KOPT-K1 (cell line): ENCODE measurements around the gene SOX11.

Experiments
- H3K27ac ChIP-seq: fragments of 200-600 bp; sonication (generic); 2 replicates; pipeline ENCODE4 v1.5.1; 2016; ENCODE audit warnings: antibody characterized with exemption, mild to moderate bottlenecking, low read depth, low read length; ENCODE audit not compliant: poor library complexity, severe bottlenecking
- H3K36me3 ChIP-seq: fragments of 200-600 bp; sonication (generic); 2 replicates; pipeline ENCODE4 v1.5.1; 2017; ENCODE audit warnings: antibody characterized with exemption, mild to moderate bottlenecking, low read length, moderate library complexity; ENCODE audit not compliant: insufficient read depth
- H3K9me3 ChIP-seq: fragments of 200-600 bp; sonication (generic); 2 replicates; pipeline ENCODE4 v1.5.1; 2017; ENCODE audit warnings: antibody characterized with exemption, low read length, mild to moderate bottlenecking; ENCODE audit not compliant: insufficient read depth, poor library complexity, severe bottlenecking

Gene SOX11

DNA sequence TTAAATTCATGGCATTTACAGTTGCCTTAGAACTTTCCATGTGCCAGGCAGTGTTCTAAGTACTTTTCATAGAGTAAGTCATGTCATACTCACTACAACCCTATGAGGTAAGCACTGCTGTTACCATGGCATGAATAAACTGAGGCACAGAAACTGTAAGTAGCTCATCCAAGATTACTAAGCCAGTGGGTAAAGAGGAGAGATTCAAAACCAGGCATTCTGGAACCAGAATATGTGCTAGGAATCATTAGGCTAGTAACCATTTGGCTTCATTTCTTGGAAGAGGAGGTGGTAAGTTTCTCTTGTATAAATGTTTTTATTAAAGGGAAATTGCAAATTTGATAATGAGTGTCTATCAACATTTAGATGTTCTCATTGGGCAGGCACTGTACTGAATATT lies 35.1 kb downstream of the SOX11 start:
- Histone ChIP-seq H3K9me3 (no peaks in the 10 kb centered on the region), H3K36me3 (no peaks in the 10 kb centered on the region), H3K27ac (no peak overlapping the region)

DNA sequence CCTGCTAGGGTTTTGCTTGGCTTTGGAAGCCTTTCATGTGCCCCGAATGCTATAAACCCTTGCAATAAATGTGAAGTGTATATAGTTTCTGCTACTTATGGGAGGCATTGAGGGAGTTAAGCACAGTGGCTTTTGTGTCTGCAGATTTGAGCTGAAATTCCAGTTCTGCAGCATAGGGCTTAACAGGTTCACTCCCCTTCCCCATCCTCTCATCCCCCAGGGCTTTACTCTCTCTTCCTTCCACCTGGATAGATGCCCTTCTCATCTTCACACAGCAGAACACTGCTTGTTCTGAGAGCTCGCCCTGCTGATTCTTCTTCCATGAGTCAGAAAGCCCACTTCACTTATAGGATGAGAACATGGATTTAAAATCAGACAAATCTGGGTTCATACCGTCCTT lies 37.2 kb downstream of the SOX11 start:
- H3K27ac ChIP-seq = no peak overlapping the region
- no peaks in the 10 kb centered on the region for H3K9me3 ChIP-seq

DNA sequence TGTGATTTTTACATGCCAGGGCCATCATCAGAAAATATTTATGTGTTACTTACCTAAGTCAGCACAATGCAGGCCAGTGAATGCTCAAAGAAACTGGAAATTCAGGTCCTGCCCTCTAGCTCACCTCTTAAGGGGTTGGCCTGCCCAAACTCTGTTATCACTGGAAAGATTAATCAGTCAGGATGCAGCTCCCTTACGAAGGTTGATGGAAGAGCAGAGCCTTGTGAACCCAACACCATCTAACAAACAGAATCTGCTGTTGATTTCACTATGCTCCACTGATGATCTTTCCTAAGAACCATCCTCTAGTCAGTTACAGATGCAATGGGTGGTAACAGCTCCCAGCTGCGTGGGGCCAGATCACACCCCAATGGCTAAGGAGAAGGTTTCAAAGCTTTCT lies 38.2 kb downstream of the SOX11 start:
- no peaks in the 10 kb centered on the region for H3K9me3 ChIP-seq
- H3K27ac ChIP-seq = no peak overlapping the region
- H3K36me3 ChIP-seq = no peaks in the 10 kb centered on the region

More for the DNA sequence above, 37.2 kb downstream of the SOX11 start:
- H3K36me3 ChIP-seq = no peaks in the 10 kb centered on the region

DNA sequence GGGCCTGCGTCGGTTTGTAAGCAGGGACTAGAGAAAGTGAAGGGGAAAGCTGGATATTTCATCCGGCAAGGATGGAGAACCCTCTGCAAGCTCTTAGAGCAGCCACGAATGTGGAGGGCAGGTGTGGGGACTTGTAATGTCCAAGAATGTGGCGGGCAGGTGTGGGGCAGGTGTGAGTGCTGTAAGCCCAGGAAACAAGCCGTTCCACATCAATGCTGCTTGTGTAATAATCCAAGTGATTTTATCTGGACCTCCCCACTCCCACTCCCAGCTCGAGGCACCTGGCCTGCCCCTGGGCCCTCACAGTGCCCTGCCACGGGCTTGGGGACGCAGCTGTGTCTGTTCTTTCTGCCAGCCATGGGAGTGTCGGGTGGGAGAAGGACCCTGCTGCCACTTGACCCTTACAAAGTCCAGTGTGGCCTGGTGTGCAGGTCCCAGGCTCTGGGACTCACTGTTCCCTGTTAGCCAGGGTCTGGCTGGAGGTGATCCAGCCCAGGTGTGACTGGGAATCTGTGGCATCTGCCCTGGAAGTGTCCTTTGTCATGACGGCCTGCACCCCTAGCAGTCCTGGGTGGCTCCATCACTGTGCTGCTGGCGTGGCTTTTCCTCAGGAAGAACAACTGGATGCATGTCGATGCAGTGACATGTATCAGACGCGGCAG lies 42.8 kb downstream of the SOX11 start:
- Histone ChIP-seq H3K36me3 (no peaks in the 10 kb centered on the region), H3K9me3 (no peaks in the 10 kb centered on the region), H3K27ac (no peak overlapping the region)

DNA sequence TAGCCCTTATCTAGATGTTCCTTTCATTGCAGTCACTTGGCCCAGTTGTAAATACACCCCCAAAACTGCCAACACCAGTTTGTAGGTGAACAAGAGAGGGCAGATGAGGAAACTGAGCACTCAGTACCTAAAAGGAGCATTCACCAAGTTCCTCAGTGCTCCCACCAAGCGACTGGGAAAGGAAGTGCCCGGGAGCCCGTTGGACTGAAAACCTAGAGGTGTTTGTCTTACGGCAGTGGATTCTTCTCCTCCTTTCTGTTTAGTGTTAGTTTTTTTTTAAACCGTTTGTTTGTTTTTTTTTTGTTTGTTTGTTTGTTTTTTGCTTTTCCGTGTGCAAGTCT lies 43.3 kb downstream of the SOX11 start:
- H3K9me3 ChIP-seq = no peaks in the 10 kb centered on the region
- H3K27ac ChIP-seq = no peak overlapping the region
- H3K36me3 ChIP-seq = no peaks in the 10 kb centered on the region

DNA sequence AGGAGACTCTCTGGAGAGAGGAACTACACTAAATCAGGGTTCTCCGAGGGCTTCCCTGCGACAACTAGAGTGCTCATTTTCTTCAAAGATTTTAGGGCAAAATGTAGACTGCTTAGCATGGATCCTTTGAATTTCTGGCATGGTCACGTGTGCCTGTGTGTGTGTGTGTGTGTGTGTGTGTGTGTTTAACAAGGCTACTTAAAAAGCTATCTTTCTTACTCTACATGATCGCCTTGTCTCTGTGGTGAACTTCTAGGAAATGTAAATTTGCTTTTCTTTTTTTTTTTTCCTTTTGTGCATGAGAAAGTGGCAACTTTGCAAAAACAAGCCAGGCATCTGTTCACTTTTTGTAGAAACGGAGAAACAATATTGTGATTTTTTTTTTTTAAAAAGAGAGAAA lies 43.9 kb downstream of the SOX11 start:
- Histone ChIP-seq H3K27ac (no peak overlapping the region), H3K36me3 (no peaks in the 10 kb centered on the region), H3K9me3 (no peaks in the 10 kb centered on the region)

DNA sequence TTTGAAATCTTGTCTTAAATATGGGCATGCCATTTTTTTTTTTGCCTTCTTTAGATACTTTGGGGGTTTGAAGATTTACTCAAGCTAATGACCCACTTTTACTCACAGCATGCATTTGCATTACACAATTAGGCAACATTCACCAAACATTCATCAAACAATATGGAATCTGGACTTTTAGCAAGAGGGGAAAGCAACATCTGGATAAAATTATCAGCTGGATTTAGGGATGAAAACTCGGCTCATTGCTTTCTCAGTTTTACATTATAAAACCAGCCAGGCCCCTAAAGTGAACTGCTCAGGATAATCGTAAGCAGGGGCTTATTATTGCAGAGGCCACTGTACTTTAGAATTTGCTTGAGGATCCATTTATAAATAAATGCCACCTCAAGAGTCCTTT lies 44.7 kb downstream of the SOX11 start:
- H3K9me3 ChIP-seq = no peaks in the 10 kb centered on the region
- H3K27ac ChIP-seq = no peak overlapping the region
- no peaks in the 10 kb centered on the region for H3K36me3 ChIP-seq

DNA sequence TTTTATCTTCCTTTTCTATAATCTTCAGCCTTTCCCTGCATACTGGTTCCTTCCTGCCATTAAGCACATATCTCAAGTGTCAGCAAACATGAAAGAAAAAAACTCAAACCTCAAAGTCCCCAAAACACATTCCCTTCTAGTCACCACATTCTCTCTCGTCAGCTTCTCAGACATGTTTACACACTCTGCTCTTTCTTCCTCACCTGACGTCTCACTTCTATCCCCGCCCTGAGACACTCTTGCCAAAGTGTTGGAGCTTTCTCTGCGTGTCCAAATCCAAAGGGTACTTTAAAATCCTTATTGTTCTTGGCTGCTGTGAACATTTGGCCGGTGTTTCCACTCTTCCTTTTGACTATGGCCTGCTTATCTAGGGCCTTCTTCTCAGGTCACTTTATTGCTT lies 47.9 kb downstream of the SOX11 start:
- Histone ChIP-seq H3K36me3 (no peaks in the 10 kb centered on the region), H3K27ac (no peak overlapping the region), H3K9me3 (no peaks in the 10 kb centered on the region)

DNA sequence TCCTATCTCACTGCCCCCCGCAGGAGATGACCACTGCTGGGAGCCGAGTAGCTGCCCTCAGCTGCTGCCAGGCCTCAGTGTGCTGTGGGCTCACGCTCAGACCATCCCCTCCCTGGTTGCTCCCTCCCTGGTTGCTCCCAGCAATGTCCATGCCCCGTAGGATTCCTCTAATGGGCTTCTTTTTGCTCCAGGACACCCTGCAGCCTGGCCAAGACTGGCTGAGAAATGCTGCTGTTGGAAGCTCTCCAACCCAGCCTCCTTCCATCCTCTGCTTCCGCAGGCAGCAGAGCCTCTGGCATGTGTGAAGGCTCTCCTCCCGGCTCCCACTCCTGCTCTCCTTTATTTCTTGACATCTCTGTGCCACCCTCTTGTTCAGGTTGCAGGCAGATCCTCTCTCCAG lies 48.6 kb downstream of the SOX11 start:
- no peaks in the 10 kb centered on the region for H3K9me3 ChIP-seq
- H3K27ac ChIP-seq = no peak overlapping the region
- H3K36me3 ChIP-seq = no peaks in the 10 kb centered on the region

DNA sequence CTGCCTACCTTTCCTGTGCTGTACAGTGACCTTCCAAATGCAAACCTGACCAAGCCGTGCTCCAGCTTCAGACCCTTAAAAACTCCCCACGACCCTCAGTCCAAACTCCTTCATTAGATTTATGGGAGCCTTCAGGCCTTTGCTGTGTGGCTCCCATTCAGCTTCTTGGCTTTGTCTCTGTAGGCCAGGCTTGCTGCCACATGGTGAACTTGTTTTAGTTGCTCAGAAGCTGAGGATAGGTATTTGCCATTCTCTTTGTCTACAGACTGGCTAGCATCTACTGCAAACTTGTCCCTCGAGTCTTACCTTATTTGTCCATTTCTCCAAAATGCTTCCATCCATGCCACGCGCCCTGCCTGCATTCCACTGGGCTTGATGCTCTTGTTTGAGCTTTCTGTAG lies 49.1 kb downstream of the SOX11 start:
- no peak overlapping the region for H3K27ac ChIP-seq

DNA sequence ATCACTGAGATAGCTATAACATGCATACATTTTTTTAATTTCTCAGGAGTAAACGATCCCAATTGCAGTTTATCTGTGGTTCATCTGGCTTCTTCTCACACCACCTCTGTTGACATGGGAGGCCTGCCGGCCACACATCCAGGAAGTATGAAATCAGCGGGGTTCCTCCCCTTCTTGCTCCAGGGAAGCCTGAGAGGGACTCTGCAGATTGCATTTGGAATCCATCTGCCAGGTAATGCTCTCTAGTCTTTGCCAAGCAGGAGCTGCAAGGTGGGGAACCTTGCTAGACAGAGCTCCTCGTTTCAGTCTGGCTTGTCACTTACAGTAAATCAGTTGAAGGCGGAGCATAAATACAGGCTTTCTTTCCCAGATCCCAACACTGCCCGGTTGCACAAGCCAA lies 49.9 kb downstream of the SOX11 start:
- no peak overlapping the region for H3K27ac ChIP-seq
- no peaks in the 10 kb centered on the region for H3K9me3 ChIP-seq
- no peaks in the 10 kb centered on the region for H3K36me3 ChIP-seq

More for the DNA sequence above, 49.1 kb downstream of the SOX11 start:
- Histone ChIP-seq H3K36me3 (no peaks in the 10 kb centered on the region), H3K9me3 (no peaks in the 10 kb centered on the region)

DNA sequence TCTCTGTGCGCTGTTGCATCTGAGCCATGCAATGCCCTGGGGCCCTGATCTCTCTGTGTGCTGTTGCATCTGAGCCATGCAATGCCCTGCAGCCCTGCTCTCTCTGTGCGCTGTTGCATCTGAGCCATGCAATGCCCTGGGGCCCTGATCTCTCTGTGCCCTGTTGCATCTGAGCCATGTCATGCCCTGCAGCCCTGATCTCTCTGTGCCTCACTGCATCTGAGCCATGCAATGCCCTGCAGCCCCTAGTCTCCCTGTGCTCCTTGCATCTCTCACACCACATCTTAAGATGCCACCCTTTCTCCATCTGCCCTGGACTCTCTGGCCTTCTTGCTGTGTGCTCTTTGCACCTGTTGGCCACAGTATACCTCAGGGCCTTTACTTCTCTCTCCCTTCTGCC lies 56.2 kb downstream of the SOX11 start:
- H3K27ac ChIP-seq = no peak overlapping the region
- H3K36me3 ChIP-seq = no peaks in the 10 kb centered on the region
- no peaks in the 10 kb centered on the region for H3K9me3 ChIP-seq

DNA sequence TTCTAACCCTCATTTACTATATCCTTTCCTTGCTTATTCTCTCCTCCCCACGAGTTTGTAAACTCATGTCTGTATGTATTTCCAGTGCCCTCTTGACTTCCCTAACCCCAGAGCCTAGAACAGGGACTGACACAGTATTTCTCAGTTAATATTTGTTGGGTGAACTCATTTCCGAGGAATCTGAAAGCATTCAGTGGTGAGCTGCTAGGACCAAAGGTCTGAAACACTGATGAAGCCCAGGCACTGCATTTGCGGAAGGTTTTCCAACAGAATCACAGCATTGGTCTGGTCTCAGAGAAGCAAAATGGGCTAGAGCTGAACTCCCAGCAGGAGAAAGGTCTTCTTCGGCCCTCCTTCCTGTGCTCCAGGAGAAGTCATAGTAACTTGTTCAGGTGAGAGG lies 56.8 kb downstream of the SOX11 start:
- no peaks in the 10 kb centered on the region for H3K36me3 ChIP-seq
- no peak overlapping the region for H3K27ac ChIP-seq
- no peaks in the 10 kb centered on the region for H3K9me3 ChIP-seq

DNA sequence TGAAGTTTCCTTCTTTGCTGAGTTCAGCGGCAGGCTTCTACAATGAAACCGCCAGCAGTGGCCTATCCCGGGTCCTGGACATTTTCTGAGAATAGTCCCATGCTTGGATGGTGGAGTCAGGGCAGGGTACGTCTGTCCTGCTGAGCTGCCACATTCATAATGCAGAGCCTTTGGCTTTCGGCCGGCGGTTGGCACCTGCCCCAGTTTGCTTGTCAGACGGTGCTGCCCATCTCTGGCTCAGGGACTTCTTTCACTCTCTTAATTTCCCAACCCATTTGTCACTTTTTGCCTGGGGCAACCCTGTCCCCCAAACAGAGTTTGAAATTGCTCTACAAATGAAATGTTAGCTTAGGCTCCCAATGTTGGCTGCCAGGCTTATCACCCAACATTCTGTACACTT lies 57.2 kb downstream of the SOX11 start:
- H3K9me3 ChIP-seq = no peaks in the 10 kb centered on the region
- no peaks in the 10 kb centered on the region for H3K36me3 ChIP-seq
- H3K27ac ChIP-seq = no peak overlapping the region
